SHP77 treated with DMSO at 0.1 percent for 48 hours (cell line): ENCODE data around the gene TEKT5.

Source experiments
- DNase-seq: peaks from one replicate; lab custom pipeline; 2025; lab: John Stamatoyannopoulos, UW

Gene TEKT5

GRCh38 chr16:10610499-10611184 is 84.1 kb downstream of the TEKT5 start:
- DNase-seq: no peak

- no peak for DNase-seq
Measured at GRCh38 chr16:10609402-10609774, 85.3 kb downstream of the TEKT5 start.

GRCh38 chr16:10608687-10609401 is 85.9 kb downstream of the TEKT5 start:
- no peak for DNase-seq

GRCh38 chr16:10607157-10607556 is 87.6 kb downstream of the TEKT5 start:
- DNase-seq: no peak

GRCh38 chr16:10606607-10607006 is 88.1 kb downstream of the TEKT5 start:
- DNase-seq: no peak

- no peak for DNase-seq
Measured at GRCh38 chr16:10605636-10606035, 89.1 kb downstream of the TEKT5 start.

GRCh38 chr16:10601444-10602408 is 93.0 kb downstream of the TEKT5 start:
- no peak for DNase-seq

- no peak for DNase-seq
Measured at GRCh38 chr16:10600782-10601443, 93.8 kb downstream of the TEKT5 start.

GRCh38 chr16:10599626-10600025 is 95.1 kb downstream of the TEKT5 start:
- no peak for DNase-seq

GRCh38 chr16:10598157-10598556 is 96.6 kb downstream of the TEKT5 start:
- DNase-seq: no peak

- no peak for DNase-seq
Measured at GRCh38 chr16:10597187-10597601, 97.5 kb downstream of the TEKT5 start.

GRCh38 chr16:10594312-10594950 is 100.3 kb downstream of the TEKT5 start:
- no peak for DNase-seq

GRCh38 chr16:10592611-10593010 is 102.1 kb downstream of the TEKT5 start:
- no peak for DNase-seq

- DNase-seq: no peak
Measured at GRCh38 chr16:10590342-10590741, 104.4 kb downstream of the TEKT5 start.

GRCh38 chr16:10589109-10589508 is 105.6 kb downstream of the TEKT5 start:
- no peak for DNase-seq

GRCh38 chr16:10587622-10588021 is 107.1 kb downstream of the TEKT5 start:
- DNase-seq: no peak

- no peak for DNase-seq
Measured at GRCh38 chr16:10584981-10585438, 109.7 kb downstream of the TEKT5 start.

- no peak for DNase-seq
Measured at GRCh38 chr16:10583269-10583668, 111.5 kb downstream of the TEKT5 start.

- no peak for DNase-seq
Measured at GRCh38 chr16:10581507-10581906, 113.2 kb downstream of the TEKT5 start.

- DNase-seq: no peak
Measured at GRCh38 chr16:10580883-10581247, 113.9 kb downstream of the TEKT5 start.
